ENCODE measurements around the gene PARVA.

The PARVA gene

GRCh38 chr11:12560861-12561260, 183.5 kb downstream of the PARVA start:
- no peak for DNase-seq

- DNase-seq, result no peak
These were observed 186.6 kb downstream of the PARVA start for GRCh38 chr11:12564012-12564411.

GRCh38 chr11:12565406-12565805, 188.0 kb downstream of the PARVA start:
- DNase-seq, result no peak

GRCh38 chr11:12567746-12568460, 190.5 kb downstream of the PARVA start:
- no peak for DNase-seq

GRCh38 chr11:12569499-12570425, 192.4 kb downstream of the PARVA start:
- no peak for DNase-seq

GRCh38 chr11:12573707-12574485, 196.5 kb downstream of the PARVA start:
- no peak for DNase-seq

- DNase-seq, result no peak
These were observed 200.6 kb downstream of the PARVA start for GRCh38 chr11:12577725-12578644.

- no peak for DNase-seq
These were observed 204.0 kb downstream of the PARVA start for GRCh38 chr11:12581416-12581815.

DNA sequence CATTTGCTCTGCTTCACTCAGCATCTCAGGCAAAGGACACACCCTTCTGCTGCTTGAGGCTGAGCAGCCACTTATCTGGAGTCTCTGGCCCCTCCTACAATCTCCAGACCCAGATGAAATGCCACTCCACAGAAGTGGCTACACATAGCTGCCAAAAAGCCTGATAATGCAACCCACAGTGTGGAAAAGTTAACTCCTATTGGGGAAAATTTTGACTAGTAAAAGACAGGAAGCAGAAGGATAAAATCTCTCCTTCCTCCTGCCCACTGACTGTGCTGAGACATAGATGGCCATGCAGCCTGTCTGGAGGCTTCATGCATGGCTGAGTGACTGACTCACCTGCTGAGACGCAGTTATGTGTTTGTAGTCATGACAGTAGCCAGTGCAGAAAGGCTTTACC, 204.6 kb downstream of the PARVA start:
- DNase-seq, result no peak

Measured in KG1 (cell line).